ENCODE results near the gene CARF.
"Not testable (repeated sequence)": the region's sequence is repeated elsewhere in the genome, so short reads cannot be mapped to it uniquely, and the experiment has no call there.

Gene CARF

DNA sequence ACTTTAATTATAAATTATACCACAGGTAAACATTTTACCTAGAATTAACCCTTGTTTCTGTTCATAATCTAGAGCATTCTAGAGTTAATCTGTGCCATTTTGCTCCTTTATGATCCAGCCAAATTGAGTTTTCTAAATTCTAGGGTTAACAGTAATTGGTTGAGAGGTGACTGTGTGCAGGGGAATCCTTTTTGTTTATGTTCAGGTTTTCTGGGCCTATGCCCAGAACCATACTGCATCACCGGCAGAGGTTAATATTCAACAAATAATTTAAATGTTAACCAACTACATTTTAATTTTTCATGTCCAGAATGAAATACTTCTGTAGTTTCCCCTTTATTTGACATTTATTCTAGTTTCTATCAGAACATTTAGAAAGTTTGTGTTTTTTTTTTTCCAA is 32.3 kb downstream of the CARF start:
- Histone ChIP-seq H3K27ac (no peak overlapping the region), H3K4me3 (no peak overlapping the region)
- TF ChIP-seq, protein P1, sequence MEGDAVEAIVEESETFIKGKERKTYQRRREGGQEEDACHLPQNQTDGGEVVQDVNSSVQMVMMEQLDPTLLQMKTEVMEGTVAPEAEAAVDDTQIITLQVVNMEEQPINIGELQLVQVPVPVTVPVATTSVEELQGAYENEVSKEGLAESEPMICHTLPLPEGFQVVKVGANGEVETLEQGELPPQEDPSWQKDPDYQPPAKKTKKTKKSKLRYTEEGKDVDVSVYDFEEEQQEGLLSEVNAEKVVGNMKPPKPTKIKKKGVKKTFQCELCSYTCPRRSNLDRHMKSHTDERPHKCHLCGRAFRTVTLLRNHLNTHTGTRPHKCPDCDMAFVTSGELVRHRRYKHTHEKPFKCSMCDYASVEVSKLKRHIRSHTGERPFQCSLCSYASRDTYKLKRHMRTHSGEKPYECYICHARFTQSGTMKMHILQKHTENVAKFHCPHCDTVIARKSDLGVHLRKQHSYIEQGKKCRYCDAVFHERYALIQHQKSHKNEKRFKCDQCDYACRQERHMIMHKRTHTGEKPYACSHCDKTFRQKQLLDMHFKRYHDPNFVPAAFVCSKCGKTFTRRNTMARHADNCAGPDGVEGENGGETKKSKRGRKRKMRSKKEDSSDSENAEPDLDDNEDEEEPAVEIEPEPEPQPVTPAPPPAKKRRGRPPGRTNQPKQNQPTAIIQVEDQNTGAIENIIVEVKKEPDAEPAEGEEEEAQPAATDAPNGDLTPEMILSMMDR (IDR thresholded peaks at IDR 0.05): no peak
- DNase-seq (ENCODE audit: low spot score): no peak

DNA sequence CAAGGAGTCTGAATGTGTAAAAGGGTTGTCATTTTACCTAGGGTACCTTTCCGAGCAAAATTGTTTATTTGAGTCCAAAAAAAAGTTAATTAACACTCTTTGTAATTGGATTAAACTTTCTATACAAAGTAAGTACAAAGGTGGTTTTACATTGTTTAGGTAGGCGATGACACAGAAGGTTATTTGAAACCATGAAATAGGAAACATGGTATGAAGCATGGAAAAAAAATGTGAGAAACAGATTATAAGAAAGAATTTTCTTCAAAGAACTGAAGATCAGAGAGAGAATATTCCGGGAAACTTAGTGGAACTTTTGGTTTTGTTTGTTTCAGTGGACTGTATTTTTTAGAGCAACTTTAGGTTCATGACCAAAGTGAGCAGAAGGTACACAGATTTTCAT is 32.7 kb downstream of the CARF start:
- H3K4me3 ChIP-seq: no peak overlapping the region
- TF ChIP-seq, protein P1 (IDR thresholded peaks at IDR 0.05): no peak
- H3K27ac ChIP-seq: no peak overlapping the region
- no peak for DNase-seq (ENCODE audit: low spot score)

DNA sequence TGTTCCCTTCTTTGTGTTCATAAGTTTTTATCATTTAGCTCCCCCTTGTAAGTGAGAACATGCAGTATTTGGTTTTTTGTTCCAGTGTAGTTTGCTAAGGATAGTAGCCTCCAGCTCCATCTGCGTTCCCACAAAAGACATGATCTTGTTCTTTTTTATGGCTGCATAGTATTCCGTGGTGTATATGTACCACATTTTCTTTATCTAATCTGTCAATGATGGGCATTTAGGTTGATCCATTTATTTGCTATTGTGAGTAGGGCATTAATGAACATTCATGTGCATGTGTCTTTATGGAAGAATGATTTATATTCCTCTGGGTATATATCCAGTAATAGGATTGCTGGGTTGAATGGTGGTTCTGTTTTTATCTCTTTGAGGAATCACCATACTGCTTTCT is 33.4 kb downstream of the CARF start:
- TF ChIP-seq, protein P1 (IDR thresholded peaks at IDR 0.05): no peak
- Histone ChIP-seq H3K27ac (no peak overlapping the region), H3K4me3 (no peak overlapping the region)
- DNase-seq (ENCODE audit: low spot score): no peak

DNA sequence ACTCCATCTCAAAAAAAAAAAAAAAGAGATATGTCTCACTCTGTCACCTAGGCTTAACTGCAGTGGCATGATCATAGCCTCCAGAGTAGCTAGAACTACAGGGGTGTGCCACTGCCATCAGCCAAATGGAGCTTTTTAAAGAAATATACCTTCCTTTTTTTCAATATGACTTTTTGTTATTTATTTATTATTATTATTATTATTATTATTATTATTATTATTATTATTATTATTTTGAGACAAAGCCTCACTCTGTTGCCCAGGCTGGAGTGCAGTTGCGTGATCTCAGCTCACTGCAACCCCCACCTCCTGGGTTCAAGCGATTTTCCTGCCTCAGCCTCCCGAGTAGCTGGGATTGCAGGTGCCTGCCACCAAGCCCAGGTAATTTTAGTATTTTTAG is 37.3 kb downstream of the CARF start:
- not testable (repeated sequence) for H3K27ac ChIP-seq; DNase-seq (ENCODE audit: low spot score); H3K4me3 ChIP-seq

DNA sequence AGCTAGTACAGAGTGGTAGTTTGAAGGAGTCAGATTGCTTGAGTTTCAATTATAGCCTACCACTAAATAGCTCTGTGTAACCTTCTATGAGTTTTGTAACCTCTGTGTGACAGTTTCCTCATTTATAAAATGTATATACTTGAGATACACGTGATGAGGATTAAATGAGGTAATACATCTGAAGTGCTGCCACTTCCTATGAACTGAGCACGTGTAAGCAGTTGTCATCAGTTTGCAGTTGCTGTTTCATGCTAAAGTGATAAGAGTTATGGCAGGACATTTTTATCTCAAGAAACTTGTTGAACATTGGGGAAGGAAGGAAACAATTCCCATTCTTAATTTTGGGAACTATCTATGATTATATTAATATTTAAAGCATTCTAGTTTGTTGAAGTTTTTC is 38.5 kb downstream of the CARF start:
- DNase-seq (ENCODE audit: low spot score): no peak
- Histone ChIP-seq H3K4me3 (no peak overlapping the region), H3K27ac (no peak overlapping the region)
- TF ChIP-seq, protein P1 (IDR thresholded peaks at IDR 0.05): no peak

DNA sequence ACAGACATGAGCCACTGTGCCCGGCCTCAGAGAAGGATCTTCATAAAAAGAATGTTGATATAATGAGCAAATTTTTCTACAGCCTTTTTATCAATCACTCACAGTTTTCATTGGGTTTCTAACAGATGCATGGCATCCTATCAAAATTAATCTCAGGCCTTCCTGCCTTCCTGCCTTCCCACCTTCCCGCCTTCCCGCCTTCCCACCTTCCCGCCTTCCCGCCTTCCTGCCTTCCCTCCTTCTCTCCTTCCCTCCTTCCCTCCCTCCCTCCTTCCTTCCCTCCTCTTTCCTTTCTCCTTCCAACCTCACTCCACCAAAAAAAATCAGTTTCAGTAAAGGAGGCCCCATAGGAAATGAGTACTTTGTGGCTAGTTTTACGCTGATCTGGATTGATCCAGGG is 48.4 kb downstream of the CARF start:
- no peak for DNase-seq (ENCODE audit: low spot score)
- TF ChIP-seq, protein P1 (IDR thresholded peaks at IDR 0.05): no peak
- Histone ChIP-seq H3K4me3 (no peak overlapping the region), H3K27ac (no peak overlapping the region)

DNA sequence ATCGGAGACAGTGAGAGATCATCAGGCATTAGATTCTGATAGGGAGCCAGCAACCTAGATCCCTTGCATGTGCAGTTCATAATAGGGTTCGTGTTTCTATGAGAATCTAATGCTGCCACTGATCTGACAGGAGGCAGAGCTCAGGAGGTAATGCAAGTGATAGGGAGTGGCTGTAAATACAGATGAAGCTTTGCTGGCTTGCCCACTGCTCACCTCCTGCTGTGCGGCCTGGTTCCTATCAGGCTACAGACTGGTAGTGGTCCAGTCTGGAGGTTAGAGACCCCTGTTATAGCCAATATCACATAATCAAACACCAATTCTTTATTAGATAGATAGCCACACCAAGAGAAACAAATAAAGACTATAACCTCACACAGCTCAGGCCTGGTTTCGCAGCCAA is 51.6 kb downstream of the CARF start:
- TF ChIP-seq, protein P1 (IDR thresholded peaks at IDR 0.05): no peak
- Histone ChIP-seq H3K4me3 (no peak overlapping the region), H3K27ac (no peak overlapping the region)
- no peak for DNase-seq (ENCODE audit: low spot score)
